Measurements from ENCODE around the gene KLHDC2. TPM values are rescaled to one million over a fixed set of nuclear protein-coding genes. Genes with fewer than 3 reads are reported as not detected.

The KLHDC2 gene
- total and polyA plus RNA-seq, 2 of the 8 experiments (the other 6 are each of a cell fraction or from before 2014, with no cell fraction given) = 32.9 to 43.4 TPM

GRCh38 chr14:49745191-49745590, 22.8 kb upstream of the KLHDC2 start:
- H3K9ac ChIP-seq (replicated peaks in 1 of 4; ENCODE audit: extremely low read depth in 1 of 4, low read depth in 3 of 4, low read length in 3 of 4) = no peak overlapping the region
- no peak overlapping the region for H2BK5ac ChIP-seq (ENCODE audit: low read depth, low read length)
- no peaks in the 10 kb centered on the region; the same call in 1 of the 2 replicates for H3K23me2 ChIP-seq (ENCODE audit: low read depth, low read length)
- no peak overlapping the region for H3K4me2 ChIP-seq (ENCODE audit: insufficient read depth in 1 of 2, low read depth in 2 of 2, low read length in 2 of 2)
- no peak overlapping the region for H4K5ac ChIP-seq (ENCODE audit: insufficient read length, low read depth, low read length)
- CTCF ChIA-PET (ENCODE audit: partially characterized antibody) = no interaction called here
- H3K79me1 ChIP-seq (ENCODE audit: low read depth, low read length) = no peaks in the 10 kb centered on the region
- H3K23ac ChIP-seq (ENCODE audit: insufficient read length) = no peak overlapping the region
- H3K79me2 ChIP-seq (ENCODE audit: control insufficient read depth in 1 of 2, insufficient read depth in 2 of 2, low read length in 2 of 2) = no peaks in the 10 kb centered on the region
- H3K27me3 ChIP-seq (replicated peaks in 1 of 4; ENCODE audit: control insufficient read depth in 3 of 4, extremely low read depth in 1 of 4, insufficient read depth in 3 of 4, low read length in 3 of 4) = no peaks in the 10 kb centered on the region
- H3K14ac ChIP-seq (ENCODE audit: insufficient read length) = no peak overlapping the region
- H3K56ac ChIP-seq (replicated peaks; ENCODE audit: insufficient read length, low read depth, low read length) = no peak overlapping the region
- no peak overlapping the region for H4K91ac ChIP-seq (replicated peaks; ENCODE audit: insufficient read length, low read length)
- DNase-seq (ENCODE audit: low read depth in 1 of 2, low spot score in 2 of 2) (no peak), FAIRE-seq (no peak)
- POLR2A ChIA-PET (ENCODE audit: partially characterized antibody) = no interaction called here
- no peak overlapping the region for H2AFZ ChIP-seq (ENCODE audit: low read length)
- no peak overlapping the region for H3K4ac ChIP-seq (replicated peaks; ENCODE audit: insufficient read length, low read depth, low read length)
- no peaks in the 10 kb centered on the region for H3K4me1 ChIP-seq (replicated peaks in 1 of 4; ENCODE audit: control insufficient read depth in 3 of 4, insufficient read depth in 4 of 4, low read length in 3 of 4)
- no peak overlapping the region for H2BK20ac ChIP-seq (ENCODE audit: low read length)
- no peak overlapping the region for H3K18ac ChIP-seq (ENCODE audit: extremely low read depth, low read length)
- H3K36me3 ChIP-seq (ENCODE audit: control insufficient read depth in 2 of 4, insufficient read depth in 4 of 4, low read length in 3 of 4) = no peaks in the 10 kb centered on the region
- H3K9me3 ChIP-seq (ENCODE audit: insufficient read depth in 2 of 2, low read depth in 1 of 2, low read length in 1 of 2) = no peaks in the 10 kb centered on the region
- no peak overlapping the region for H3K27ac ChIP-seq (ENCODE audit: low read depth, low read length)
- 76% methylated on average over 1 of the region's 1 CpG; no CpG with 5 or more reads in 1 of the 2 experiments for WGBS, 2 experiments (ENCODE audit: extremely low coverage in 1 of 2, insufficient coverage in 1 of 2, insufficient read length in 1 of 2, insufficient replicate concordance in 2 of 2, low coverage in 1 of 2, low lambda C conversion rate in 2 of 2, missing lambda C conversion rate in 1 of 2)
- H2BK12ac ChIP-seq (ENCODE audit: low read depth, low read length) = no peak overlapping the region
- H3K4me3 ChIP-seq (ENCODE audit: extremely low read depth in 1 of 4, insufficient read depth in 2 of 4, low read depth in 3 of 4, low read length in 4 of 4) = no peak overlapping the region
- no peak overlapping the region for H2AK5ac ChIP-seq (ENCODE audit: low read depth, low read length)
- H2BK15ac ChIP-seq (ENCODE audit: low read length) = no peak overlapping the region
- no peak overlapping the region for H4K8ac ChIP-seq (ENCODE audit: extremely low read depth, insufficient read depth, low read length)
- H2BK120ac ChIP-seq (replicated peaks; ENCODE audit: low read depth, low read length) = no peak overlapping the region
- H4K20me1 ChIP-seq (replicated peaks in 1 of 2; ENCODE audit: control insufficient read depth in 1 of 2, insufficient read depth in 2 of 2, low read length in 2 of 2) = no peaks in the 10 kb centered on the region
- TF ChIP-seq KDM1A (IDR thresholded peaks at IDR 0.05; ENCODE audit: borderline replicate concordance, low read length) (no peak), SP2 (IDR thresholded peaks at IDR 0.05; ENCODE audit: low read length) (no peak), CTCF (IDR thresholded peaks at IDR 0.05; ENCODE audit: control extremely low read depth in 1 of 3, insufficient read depth in 1 of 3, low read depth in 1 of 3, low read length in 3 of 3) (no peak), JUND (IDR thresholded peaks at IDR 0.05; ENCODE audit: low read length) (no peak), ATF2 (IDR thresholded peaks at IDR 0.05; ENCODE audit: low read length) (no peak), RFX5 (IDR thresholded peaks at IDR 0.05; ENCODE audit: borderline replicate concordance, low read depth, low read length) (no peak), POLR2AphosphoS5 (IDR thresholded peaks at IDR 0.05; ENCODE audit: low read depth, low read length) (no peak), EP300 (IDR thresholded peaks at IDR 0.05; ENCODE audit: borderline replicate concordance in 1 of 2, low read depth in 2 of 2, low read length in 2 of 2) (no peak), USF2 (IDR thresholded peaks at IDR 0.05; ENCODE audit: low read length) (no peak)

All from H1 (cell line).